Smooth muscle cell (in vitro differentiated cells): ENCODE measurements around the gene TLCD1. TPM values are rescaled to one million over a fixed set of nuclear protein-coding genes. Genes with fewer than 3 reads are reported as not detected.

ENCODE experiments used
- DNase-seq: peaks from one replicate; lab custom pipeline; 2025; ENCODE audit not compliant: unreplicated experiment; lab: John Stamatoyannopoulos, UW
- H2AFZ ChIP-seq: fragments of 200-600 bp; sonication (generic); 2 replicates; pipeline ENCODE4 v1.6.0; 2016; ENCODE audit warnings: antibody characterized with exemption, low read depth, mild to moderate bottlenecking
- H3F3A ChIP-seq: fragments of 200-600 bp; sonication (generic); 2 replicates; pipeline ENCODE4 v1.6.0; 2017; ENCODE audit warnings: antibody characterized with exemption, low read depth
- H3K27ac ChIP-seq: fragments of 200-600 bp; sonication (generic); 2 replicates; pipeline ENCODE4 v1.5.1; 2016; ENCODE audit warnings: low read depth, mild to moderate bottlenecking
- H3K27me3 ChIP-seq: fragments of 200-600 bp; sonication (generic); 2 replicates; pipeline ENCODE4 v1.6.1; 2016; ENCODE audit warnings: low read depth, mild to moderate bottlenecking
- H3K36me3 ChIP-seq: fragments of 200-600 bp; sonication (generic); 2 replicates; pipeline ENCODE4 v1.5.1; 2016; ENCODE audit warnings: low read depth
- H3K4me1 ChIP-seq: fragments of 200-600 bp; sonication (generic); 2 replicates; pipeline ENCODE4 v1.5.1; 2016; ENCODE audit warnings: low read depth
- H3K4me2 ChIP-seq: fragments of 200-600 bp; sonication (generic); 2 replicates; pipeline ENCODE4 v1.6.0; 2016; ENCODE audit warnings: mild to moderate bottlenecking
- H3K4me3 ChIP-seq: fragments of 200-600 bp; sonication (generic); 2 replicates; pipeline ENCODE4 v1.5.1; 2016; ENCODE audit warnings: mild to moderate bottlenecking
- H3K79me2 ChIP-seq: fragments of 200-600 bp; sonication (generic); 2 replicates; pipeline ENCODE4 v1.6.0; 2016; ENCODE audit warnings: low read depth, mild to moderate bottlenecking
- H3K9ac ChIP-seq: fragments of 200-600 bp; sonication (generic); 2 replicates; pipeline ENCODE4 v1.6.0; 2016; ENCODE audit warnings: low read depth
- H3K9me3 ChIP-seq: fragments of 200-600 bp; sonication (generic); replicated peaks from 2 replicates; pipeline ENCODE4 v1.5.1; 2016; ENCODE audit warnings: low read depth
- H4K20me1 ChIP-seq: fragments of 200-600 bp; sonication (generic); 2 replicates; pipeline ENCODE4 v1.6.0; 2016; ENCODE audit warnings: low read depth
- WGBS: methylation state at CpG from one replicate; pipeline ENCODE4 v1.1.7; 2016; ENCODE audit warnings: low lambda C conversion rate; 5-methylcytosine and 5-hydroxymethylcytosine counted together
- polyA plus RNA-seq: library from polyadenylated mRNA; unstranded; fragments of >200 nt; fragmentation: Nextera tagmentation; extraction: Ambion mirVana; gene quantifications from 2 replicates; pipeline ENCODE4 v1.2.1, GENCODE V29; 2016
- total RNA-seq: library from RNA; depleted of rRNA; stranded (reverse); fragments of >200 nt; gene quantifications from 2 replicates; pipeline ENCODE4 v1.2.3, GENCODE V29; 2014
- TF ChIP-seq, protein P1 (sequence below): fragments of 200-600 bp; sonication (generic); IDR thresholded peaks from 2 replicates; pipeline ENCODE4 v1.5.1; 2017; ENCODE audit warnings: borderline replicate concordance, mild to moderate bottlenecking, antibody characterized with exemption; ENCODE audit not compliant: insufficient read depth, poor library complexity, severe bottlenecking

TLCD1 gene
- total and polyA plus RNA-seq, 2 experiments from 2014 or later: 11.2 to 14.7 TPM

DNA sequence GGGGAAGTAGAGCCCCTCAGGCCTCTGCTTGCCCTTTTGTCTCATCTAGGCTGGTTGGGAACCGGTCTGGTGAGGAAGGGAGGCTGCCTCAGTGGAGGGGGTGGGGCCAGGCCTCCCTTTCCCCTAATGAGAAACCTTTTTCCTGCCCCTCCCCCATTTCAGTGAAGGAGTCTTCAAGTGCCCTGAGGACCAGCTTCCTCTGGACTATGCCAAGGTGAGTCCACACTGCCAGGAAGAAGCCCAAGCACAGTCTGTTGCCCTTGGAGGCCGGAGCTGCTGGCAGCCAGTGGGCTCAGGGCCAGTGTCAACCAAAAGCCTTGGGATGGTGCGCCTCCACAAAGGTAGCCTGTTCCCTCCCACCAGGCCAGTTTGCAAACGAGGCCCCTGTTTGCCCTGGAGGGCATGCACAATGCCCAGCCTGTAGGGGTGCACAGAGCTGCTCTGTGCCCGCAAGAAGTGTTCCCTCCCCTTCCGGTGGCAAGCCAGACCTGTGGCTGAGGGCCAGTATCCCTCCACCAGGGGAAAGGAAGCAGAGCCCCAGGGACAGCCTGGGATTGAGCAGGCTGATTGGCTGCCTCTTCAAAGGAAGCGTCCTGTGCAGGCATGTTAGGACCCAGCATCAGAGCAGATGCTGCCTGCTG lies 21.1 kb upstream of the TLCD1 start:
- Histone ChIP-seq H3K9ac (no peak overlapping the region), H3K4me1 (peaks cover 16% of the 10 kb centered on the region), H3K27ac (peak overlapping the region; percentile 94), H3K4me2 (peak overlapping the region; percentile 89), H3K9me3 (no peaks in the 10 kb centered on the region), H3K4me3 (peak overlapping the region; percentile 73), H4K20me1 (peaks cover 78% of the 10 kb centered on the region), H2AFZ (no peak overlapping the region), H3K36me3 (no peaks in the 10 kb centered on the region), H3K27me3 (no peaks in the 10 kb centered on the region), H3F3A (peaks cover 45% of the 10 kb centered on the region), H3K79me2 (peaks cover 38% of the 10 kb centered on the region)
- 80% methylated on average over 7 of the region's 7 CpGs for WGBS
- DNase-seq: no peak
- TF ChIP-seq, protein P1, sequence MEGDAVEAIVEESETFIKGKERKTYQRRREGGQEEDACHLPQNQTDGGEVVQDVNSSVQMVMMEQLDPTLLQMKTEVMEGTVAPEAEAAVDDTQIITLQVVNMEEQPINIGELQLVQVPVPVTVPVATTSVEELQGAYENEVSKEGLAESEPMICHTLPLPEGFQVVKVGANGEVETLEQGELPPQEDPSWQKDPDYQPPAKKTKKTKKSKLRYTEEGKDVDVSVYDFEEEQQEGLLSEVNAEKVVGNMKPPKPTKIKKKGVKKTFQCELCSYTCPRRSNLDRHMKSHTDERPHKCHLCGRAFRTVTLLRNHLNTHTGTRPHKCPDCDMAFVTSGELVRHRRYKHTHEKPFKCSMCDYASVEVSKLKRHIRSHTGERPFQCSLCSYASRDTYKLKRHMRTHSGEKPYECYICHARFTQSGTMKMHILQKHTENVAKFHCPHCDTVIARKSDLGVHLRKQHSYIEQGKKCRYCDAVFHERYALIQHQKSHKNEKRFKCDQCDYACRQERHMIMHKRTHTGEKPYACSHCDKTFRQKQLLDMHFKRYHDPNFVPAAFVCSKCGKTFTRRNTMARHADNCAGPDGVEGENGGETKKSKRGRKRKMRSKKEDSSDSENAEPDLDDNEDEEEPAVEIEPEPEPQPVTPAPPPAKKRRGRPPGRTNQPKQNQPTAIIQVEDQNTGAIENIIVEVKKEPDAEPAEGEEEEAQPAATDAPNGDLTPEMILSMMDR: no peak

- Histone ChIP-seq H3K9me3 (no peaks in the 10 kb centered on the region), H3K4me1 (peaks cover 16% of the 10 kb centered on the region), H3K27ac (peak overlapping the region; percentile 94), H3K27me3 (no peaks in the 10 kb centered on the region), H3F3A (peaks cover 43% of the 10 kb centered on the region), H3K4me3 (peak overlapping the region; percentile 73), H3K4me2 (peak overlapping the region; percentile 89), H3K9ac (peak overlapping the region; percentile 96), H3K79me2 (peaks cover 38% of the 10 kb centered on the region), H2AFZ (no peak overlapping the region), H3K36me3 (no peaks in the 10 kb centered on the region), H4K20me1 (peaks cover 73% of the 10 kb centered on the region)
- no peak for DNase-seq
- TF ChIP-seq, protein P1: no peak
- WGBS: 57% methylated on average over 5 of the region's 5 CpGs
These were observed 20.6 kb upstream of the TLCD1 start for GRCh38 chr17:28746611-28747050.

GRCh38 chr17:28745786-28746411 lies 19.9 kb upstream of the TLCD1 start:
- WGBS: 82% methylated on average over 4 of the region's 4 CpGs
- Histone ChIP-seq H3K9me3 (no peaks in the 10 kb centered on the region), H3K27ac (peak overlapping the region; percentile 94), H3F3A (peaks cover 37% of the 10 kb centered on the region), H4K20me1 (peaks cover 66% of the 10 kb centered on the region), H3K36me3 (no peaks in the 10 kb centered on the region), H3K4me2 (peak overlapping the region; percentile 89), H3K4me3 (peak overlapping the region; percentile 73), H3K79me2 (peaks cover 38% of the 10 kb centered on the region), H2AFZ (no peak overlapping the region), H3K9ac (peak overlapping the region; percentile 96), H3K4me1 (peaks cover 16% of the 10 kb centered on the region), H3K27me3 (no peaks in the 10 kb centered on the region)
- no peak for DNase-seq
- TF ChIP-seq, protein P1: no peak
